ENCODE data around the gene VSTM5.

Gene VSTM5

GRCh38 chr11:93842461-93842860 lies 8.0 kb downstream of the VSTM5 start:
- DNase-seq (ENCODE audit: low spot score), result no peak

- no peak for DNase-seq (ENCODE audit: low spot score)
These were observed 8.4 kb downstream of the VSTM5 start for GRCh38 chr11:93842034-93842433.

GRCh38 chr11:93841446-93841845 lies 9.0 kb downstream of the VSTM5 start:
- DNase-seq (ENCODE audit: low spot score), result no peak

GRCh38 chr11:93840981-93841380 lies 9.4 kb downstream of the VSTM5 start:
- no peak for DNase-seq (ENCODE audit: low spot score)

- DNase-seq (ENCODE audit: low spot score), result no peak
These were observed 10.2 kb downstream of the VSTM5 start for GRCh38 chr11:93840180-93840579.

GRCh38 chr11:93838967-93839366 lies 11.5 kb downstream of the VSTM5 start:
- DNase-seq (ENCODE audit: low spot score), result no peak

GRCh38 chr11:93832780-93833179 lies 17.6 kb downstream of the VSTM5 start:
- DNase-seq (ENCODE audit: low spot score), result no peak

GRCh38 chr11:93831343-93832127 lies 18.9 kb downstream of the VSTM5 start:
- no peak for DNase-seq (ENCODE audit: low spot score)

- DNase-seq (ENCODE audit: low spot score), result no peak
These were observed 20.8 kb downstream of the VSTM5 start for GRCh38 chr11:93829598-93829997.

- no peak for DNase-seq (ENCODE audit: low spot score)
These were observed 23.1 kb downstream of the VSTM5 start for GRCh38 chr11:93827363-93827762.

- no peak for DNase-seq (ENCODE audit: low spot score)
These were observed 27.2 kb downstream of the VSTM5 start for GRCh38 chr11:93823210-93823609.

GRCh38 chr11:93822359-93822758 lies 28.1 kb downstream of the VSTM5 start:
- DNase-seq (ENCODE audit: low spot score), result no peak

GRCh38 chr11:93821617-93822016 lies 28.8 kb downstream of the VSTM5 start:
- no peak for DNase-seq (ENCODE audit: low spot score)

- DNase-seq (ENCODE audit: low spot score), result no peak
These were observed 29.6 kb downstream of the VSTM5 start for GRCh38 chr11:93820847-93821246.

- no peak for DNase-seq (ENCODE audit: low spot score)
These were observed 30.3 kb downstream of the VSTM5 start for GRCh38 chr11:93819966-93820695.

- DNase-seq (ENCODE audit: low spot score), result no peak
These were observed 32.7 kb downstream of the VSTM5 start for GRCh38 chr11:93817426-93818348.

- no peak for DNase-seq (ENCODE audit: low spot score)
These were observed 35.3 kb downstream of the VSTM5 start for GRCh38 chr11:93814966-93815633.

- no peak for DNase-seq (ENCODE audit: low spot score)
These were observed 36.4 kb downstream of the VSTM5 start for GRCh38 chr11:93813974-93814373.

- no peak for DNase-seq (ENCODE audit: low spot score)
These were observed 42.4 kb downstream of the VSTM5 start for GRCh38 chr11:93807980-93808379.

- no peak for DNase-seq (ENCODE audit: low spot score)
These were observed 45.5 kb downstream of the VSTM5 start for GRCh38 chr11:93804879-93805278.

GRCh38 chr11:93801366-93801765 lies 49.1 kb downstream of the VSTM5 start:
- DNase-seq (ENCODE audit: low spot score), result no peak

All from cerebellar cortex (tissue), 1 donor.